Tibial nerve (tissue), 3 donors: ENCODE measurements around the gene HES3.

Experiments
- POLR2A ChIP-seq, 2 donors: fragments of 450-650 bp; IDR thresholded peaks; one replicate each; pipeline ENCODE4 v1.6.1; 2017; ENCODE audit warnings: antibody characterized with exemption in 2 of 2, mild to moderate bottlenecking in 2 of 2, moderate library complexity in 2 of 2
- TF ChIP-seq, protein P1 (sequence below), 5 experiments: fragments of 200-600 bp in 3 of 5; fragments of 450-650 bp in 2 of 5; sonication (generic) in 3 of 5; IDR thresholded peaks; one replicate each; pipeline ENCODE4 v1.5.1; 2016 to 2019; ENCODE audit warnings: antibody characterized with exemption in 5 of 5, mild to moderate bottlenecking in 3 of 5, moderate library complexity in 2 of 5

DNA sequence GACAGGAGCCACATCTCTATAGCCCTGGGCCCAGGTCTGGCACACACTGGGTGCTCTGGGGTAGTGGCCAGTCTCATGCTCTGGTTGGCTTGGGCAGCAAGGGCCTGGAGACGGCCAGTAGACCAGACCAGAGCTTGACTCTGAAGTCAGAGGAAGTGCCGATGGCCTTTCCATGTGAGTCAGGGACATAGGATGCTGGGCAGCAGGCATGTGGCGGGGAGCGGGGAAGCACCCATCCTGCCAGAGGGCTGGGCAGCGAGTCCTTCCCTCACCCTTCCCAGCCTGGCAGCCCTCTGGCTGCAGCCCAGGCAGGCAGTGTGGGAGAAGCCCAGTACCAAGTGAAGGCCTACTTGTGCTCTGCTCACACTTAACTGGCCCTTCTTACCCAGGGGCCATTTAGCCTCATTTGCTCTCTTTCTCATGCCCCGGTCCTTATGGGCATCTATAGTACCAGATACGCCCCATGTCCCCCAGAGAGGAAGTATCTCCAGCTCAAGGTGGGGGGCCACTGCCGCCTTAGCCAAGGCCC is 13.6 kb downstream of the HES3 start:
- TF ChIP-seq, protein P1, sequence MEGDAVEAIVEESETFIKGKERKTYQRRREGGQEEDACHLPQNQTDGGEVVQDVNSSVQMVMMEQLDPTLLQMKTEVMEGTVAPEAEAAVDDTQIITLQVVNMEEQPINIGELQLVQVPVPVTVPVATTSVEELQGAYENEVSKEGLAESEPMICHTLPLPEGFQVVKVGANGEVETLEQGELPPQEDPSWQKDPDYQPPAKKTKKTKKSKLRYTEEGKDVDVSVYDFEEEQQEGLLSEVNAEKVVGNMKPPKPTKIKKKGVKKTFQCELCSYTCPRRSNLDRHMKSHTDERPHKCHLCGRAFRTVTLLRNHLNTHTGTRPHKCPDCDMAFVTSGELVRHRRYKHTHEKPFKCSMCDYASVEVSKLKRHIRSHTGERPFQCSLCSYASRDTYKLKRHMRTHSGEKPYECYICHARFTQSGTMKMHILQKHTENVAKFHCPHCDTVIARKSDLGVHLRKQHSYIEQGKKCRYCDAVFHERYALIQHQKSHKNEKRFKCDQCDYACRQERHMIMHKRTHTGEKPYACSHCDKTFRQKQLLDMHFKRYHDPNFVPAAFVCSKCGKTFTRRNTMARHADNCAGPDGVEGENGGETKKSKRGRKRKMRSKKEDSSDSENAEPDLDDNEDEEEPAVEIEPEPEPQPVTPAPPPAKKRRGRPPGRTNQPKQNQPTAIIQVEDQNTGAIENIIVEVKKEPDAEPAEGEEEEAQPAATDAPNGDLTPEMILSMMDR (IDR thresholded peaks at IDR 0.05), result no peak
- no peak for TF ChIP-seq POLR2A (IDR thresholded peaks at IDR 0.05)
